Fibroblast of villous mesenchyme (primary cell): ENCODE data around the gene FXYD5. TPM values are rescaled to one million over a fixed set of nuclear protein-coding genes. Genes with fewer than 3 reads are reported as not detected.
"Not testable (repeated sequence)": the region's sequence is repeated elsewhere in the genome, so short reads cannot be mapped to it uniquely, and the experiment has no call there.

Source experiments
- DNase-seq: peaks from one replicate; pipeline ENCODE4 v3.0.0-alpha.2; 2010; ENCODE audit warnings: low read depth
- H3K4me3 ChIP-seq: 2 replicates; pipeline ENCODE4 v1.5.1; 2011; ENCODE audit warnings: low read depth, mild to moderate bottlenecking, low read length
- CTCF ChIP-seq: IDR thresholded peaks from 2 replicates; pipeline ENCODE4 v1.5.1; 2012; ENCODE audit warnings: low read depth, mild to moderate bottlenecking, low read length; ENCODE audit not compliant: insufficient read depth
- total RNA-seq: library from RNA; depleted of rRNA; stranded (reverse); fragments of >200 nt; gene quantifications from 2 replicates; pipeline ENCODE4 v1.2.3, GENCODE V29; 2012

Gene FXYD5
- total RNA-seq, 1 donor: 20.3 TPM

GRCh38 chr19:35150445-35150844 lies 4.1 kb upstream of the FXYD5 start:
- no peak overlapping the region for H3K4me3 ChIP-seq
- no peak for TF ChIP-seq CTCF
- no peak for DNase-seq

- no peak for DNase-seq
- H3K4me3 ChIP-seq: no peak overlapping the region
- no peak for TF ChIP-seq CTCF
Measured at GRCh38 chr19:35151273-35152065, 3.1 kb upstream of the FXYD5 start.

GRCh38 chr19:35153129-35153522 lies 1.4 kb upstream of the FXYD5 start:
- DNase-seq, H3K4me3 ChIP-seq: not testable (repeated sequence)

GRCh38 chr19:35153701-35154524 lies 622 bp upstream of the FXYD5 start:
- peak; percentile 71 for TF ChIP-seq CTCF
- DNase-seq: peak; percentile 28
- peak overlapping the region; percentile 94 for H3K4me3 ChIP-seq

- no peak for DNase-seq
- no peak for TF ChIP-seq CTCF
- peak overlapping the region; percentile 94 for H3K4me3 ChIP-seq
Measured at GRCh38 chr19:35155441-35155840, 906 bp downstream of the FXYD5 start.

- peak overlapping the region; percentile 94 for H3K4me3 ChIP-seq
- no peak for DNase-seq
Measured at GRCh38 chr19:35155981-35156672, 1.6 kb downstream of the FXYD5 start.

More at GRCh38 chr19:35155981-35156672, 1.6 kb downstream of the FXYD5 start:
- TF ChIP-seq CTCF: no peak
